ENCODE results near the gene AHDC1. TPM values are rescaled to one million over a fixed set of nuclear protein-coding genes. Genes with fewer than 3 reads are reported as not detected.

Gene AHDC1
- total and polyA plus RNA-seq, 9 of the 15 experiments (the other 6 are each of a cell fraction or from before 2014, with no cell fraction given): 0.21 to 36.4 (median 4.7) TPM

DNA sequence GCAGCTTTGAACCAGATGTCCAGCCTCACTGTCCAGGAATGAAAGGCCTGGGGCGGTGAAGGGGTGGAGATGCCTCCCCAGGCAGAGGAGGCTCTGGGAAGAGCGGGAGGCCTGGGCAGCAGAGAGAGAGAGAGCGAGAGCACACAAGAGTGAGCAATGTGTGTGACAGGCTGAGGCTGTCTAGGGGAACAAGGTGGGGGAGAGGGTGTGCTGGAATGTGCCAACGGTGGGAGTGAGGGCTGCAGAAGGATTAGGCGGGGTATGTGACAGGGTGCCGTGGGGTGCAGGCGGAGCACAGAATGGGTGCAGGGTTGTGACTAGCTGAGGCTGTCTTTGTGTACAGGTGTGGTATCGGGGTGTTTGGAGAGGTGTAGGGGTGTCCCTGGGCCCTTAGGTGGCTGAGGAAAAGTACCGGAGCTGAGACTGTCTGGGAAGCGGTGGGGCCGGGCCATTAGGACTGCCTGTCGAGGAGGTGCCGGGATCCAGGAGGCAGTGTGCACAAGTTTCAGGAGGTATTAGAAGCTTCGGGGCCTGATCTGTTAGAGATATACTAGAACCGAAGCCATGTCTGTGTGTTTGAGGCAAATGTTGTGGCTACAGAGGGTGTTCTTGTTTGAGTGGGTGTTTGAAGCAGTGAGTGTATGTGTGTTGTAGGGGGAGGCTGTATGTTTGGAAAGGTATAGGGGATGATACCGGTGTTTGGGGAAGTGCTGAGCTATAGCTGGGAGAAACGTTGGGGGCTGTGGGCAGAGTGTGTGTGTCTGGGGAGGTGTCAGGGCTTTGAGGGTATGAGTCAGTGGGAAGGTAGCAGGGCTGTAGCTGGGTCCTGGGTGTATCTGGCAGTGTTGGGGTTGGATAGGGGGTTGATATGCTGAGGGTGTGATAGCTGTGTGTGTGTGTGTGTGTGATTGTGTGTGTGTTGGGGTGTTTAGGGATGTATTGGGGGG is 9.1 kb downstream of the AHDC1 start:
- no peak for ATAC-seq
- TF ChIP-seq ZNF23 (CRISPR knock-in tag; IDR thresholded peaks at IDR 0.05) (no peak), ZNF3 (CRISPR knock-in tag; IDR thresholded peaks at IDR 0.05) (no peak), ZNF639 (CRISPR knock-in tag; conservative IDR thresholded peaks at IDR 0.05 in 1 of 2, IDR thresholded peaks at IDR 0.05 in 1 of 2) (no peak), ZNF75A (CRISPR knock-in tag; IDR thresholded peaks at IDR 0.05) (no peak), HDGF (IDR thresholded peaks at IDR 0.05) (no peak), EWSR1 (IDR thresholded peaks at IDR 0.05; ENCODE audit: borderline replicate concordance, low read depth, partially characterized antibody) (no peak), ELF4 (CRISPR knock-in tag; IDR thresholded peaks at IDR 0.05) (peak; percentile 27; the same call in 1 of the 2 replicates), CBFA2T3 (IDR thresholded peaks at IDR 0.05) (peak; percentile 21; the same call in 1 of the 2 replicates), DACH1 (IDR thresholded peaks at IDR 0.05; ENCODE audit: partially characterized antibody) (no peak), SPI1 (IDR thresholded peaks at IDR 0.05; ENCODE audit: borderline replicate concordance, low read depth, low read length) (peak; percentile 76)
- TF ChIP-seq, protein P1, sequence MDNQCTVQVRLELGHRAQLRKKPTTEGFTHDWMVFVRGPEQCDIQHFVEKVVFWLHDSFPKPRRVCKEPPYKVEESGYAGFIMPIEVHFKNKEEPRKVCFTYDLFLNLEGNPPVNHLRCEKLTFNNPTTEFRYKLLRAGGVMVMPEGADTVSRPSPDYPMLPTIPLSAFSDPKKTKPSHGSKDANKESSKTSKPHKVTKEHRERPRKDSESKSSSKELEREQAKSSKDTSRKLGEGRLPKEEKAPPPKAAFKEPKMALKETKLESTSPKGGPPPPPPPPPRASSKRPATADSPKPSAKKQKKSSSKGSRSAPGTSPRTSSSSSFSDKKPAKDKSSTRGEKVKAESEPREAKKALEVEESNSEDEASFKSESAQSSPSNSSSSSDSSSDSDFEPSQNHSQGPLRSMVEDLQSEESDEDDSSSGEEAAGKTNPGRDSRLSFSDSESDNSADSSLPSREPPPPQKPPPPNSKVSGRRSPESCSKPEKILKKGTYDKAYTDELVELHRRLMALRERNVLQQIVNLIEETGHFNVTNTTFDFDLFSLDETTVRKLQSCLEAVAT (IDR thresholded peaks at IDR 0.05): peak in 1 of 2 experiments; percentile 13; a peak in 1 of 4 replicates
- TF ChIP-seq, protein P2, sequence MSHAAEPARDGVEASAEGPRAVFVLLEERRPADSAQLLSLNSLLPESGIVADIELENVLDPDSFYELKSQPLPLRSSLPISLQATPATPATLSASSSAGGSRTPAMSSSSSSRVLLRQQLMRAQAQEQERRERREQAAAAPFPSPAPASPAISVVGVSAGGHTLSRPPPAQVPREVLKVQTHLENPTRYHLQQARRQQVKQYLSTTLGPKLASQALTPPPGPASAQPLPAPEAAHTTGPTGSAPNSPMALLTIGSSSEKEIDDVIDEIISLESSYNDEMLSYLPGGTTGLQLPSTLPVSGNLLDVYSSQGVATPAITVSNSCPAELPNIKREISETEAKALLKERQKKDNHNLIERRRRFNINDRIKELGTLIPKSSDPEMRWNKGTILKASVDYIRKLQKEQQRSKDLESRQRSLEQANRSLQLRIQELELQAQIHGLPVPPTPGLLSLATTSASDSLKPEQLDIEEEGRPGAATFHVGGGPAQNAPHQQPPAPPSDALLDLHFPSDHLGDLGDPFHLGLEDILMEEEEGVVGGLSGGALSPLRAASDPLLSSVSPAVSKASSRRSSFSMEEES (CRISPR knock-in tag; IDR thresholded peaks at IDR 0.05): no peak
- TF ChIP-seq, protein P3, sequence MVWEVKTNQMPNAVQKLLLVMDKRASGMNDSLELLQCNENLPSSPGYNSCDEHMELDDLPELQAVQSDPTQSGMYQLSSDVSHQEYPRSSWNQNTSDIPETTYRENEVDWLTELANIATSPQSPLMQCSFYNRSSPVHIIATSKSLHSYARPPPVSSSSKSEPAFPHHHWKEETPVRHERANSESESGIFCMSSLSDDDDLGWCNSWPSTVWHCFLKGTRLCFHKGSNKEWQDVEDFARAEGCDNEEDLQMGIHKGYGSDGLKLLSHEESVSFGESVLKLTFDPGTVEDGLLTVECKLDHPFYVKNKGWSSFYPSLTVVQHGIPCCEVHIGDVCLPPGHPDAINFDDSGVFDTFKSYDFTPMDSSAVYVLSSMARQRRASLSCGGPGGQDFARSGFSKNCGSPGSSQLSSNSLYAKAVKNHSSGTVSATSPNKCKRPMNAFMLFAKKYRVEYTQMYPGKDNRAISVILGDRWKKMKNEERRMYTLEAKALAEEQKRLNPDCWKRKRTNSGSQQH (CRISPR knock-in tag; IDR thresholded peaks at IDR 0.05): 0 out of 2 replicates have a peak, but pooled peaks have one; percentile 19

More for the DNA sequence above, 9.1 kb downstream of the AHDC1 start:
- ChIA-PET CTCF (ENCODE audit: low intra/inter-chr PET ratio) (no interaction called here), POLR2A (interaction anchor here (0.6 to 1.2 kb wide), 5 partner anchors 11 to 97 kb away, joined by 3 to 4 read pairs (median 3); no protein-coding TSS in a partner anchor)
- H3K4me2 ChIP-seq (ENCODE audit: insufficient read depth, low read length): no peak overlapping the region
- H4K20me1 ChIP-seq (replicated peaks; ENCODE audit: control insufficient read depth, insufficient read depth, low read length): peaks cover 67% of the 10 kb centered on the region
- no peak for DNase-seq (ENCODE audit: extremely low read depth in 1 of 4, low spot score in 3 of 4)
- H3K9me3 ChIP-seq (replicated peaks; ENCODE audit: control insufficient read depth, insufficient read depth, low read depth, low read length): no peaks in the 10 kb centered on the region
- peaks cover 45% of the 10 kb centered on the region; the same call in 2 of the 3 replicates for H3K36me3 ChIP-seq (ENCODE audit: control insufficient read depth, insufficient read depth, low read length)
- peak; percentile 59 for FAIRE-seq
- TSS peak; percentile 18 for BruUV-seq (replicated peaks)
- 80% methylated on average over 17 of the region's 17 CpGs for WGBS (ENCODE audit: insufficient coverage, low coverage, missing lambda C conversion rate)
- peak overlapping the region in 1 of 2 experiments; percentile 54; a peak in 2 of 4 replicates for H3K9ac ChIP-seq (ENCODE audit: insufficient read depth in 1 of 2, low read depth in 2 of 2, low read length in 2 of 2)
- in situ Hi-C loops (cut with MboI) (no loop called here), intact Hi-C loops (cut with micrococcal nuclease) (no loop called here)
- no peaks in the 10 kb centered on the region for H3K27me3 ChIP-seq (ENCODE audit: control insufficient read depth in 2 of 2, insufficient read depth in 2 of 2, low read length in 2 of 2)
- peaks cover 48 to 85% of the 10 kb centered on the region in 2 experiments for H3K4me1 ChIP-seq (replicated peaks in 1 of 2; ENCODE audit: control insufficient read depth in 2 of 2, insufficient read depth in 2 of 2, low read length in 2 of 2)
- peaks cover 19% of the 10 kb centered on the region for H3K9me1 ChIP-seq (ENCODE audit: control insufficient read depth, insufficient read depth, low read length)
- H3K27ac ChIP-seq (ENCODE audit: extremely low read depth, low read depth, low read length): no peak overlapping the region
- no peak overlapping the region for H3K4me3 ChIP-seq
- no peak overlapping the region for H2AFZ ChIP-seq (ENCODE audit: low read depth, low read length)
- H3K79me2 ChIP-seq (ENCODE audit: control insufficient read depth, insufficient read depth, low read length): peaks cover 88% of the 10 kb centered on the region

Data from K562 (cell line).